HepG2 (cell line): Measurements from ENCODE around the gene MAMLD1. TPM values are rescaled to one million over a fixed set of nuclear protein-coding genes. Genes with fewer than 3 reads are reported as not detected.
A peak's percentile ranks its signal among the peaks of the same experiment; 100 is the strongest.
"Not testable (repeated sequence)": the region's sequence is repeated elsewhere in the genome, so short reads cannot be mapped to it uniquely, and the experiment has no call there.

Experiments used
- ATAC-seq: fragments of 200-7000 bp; cut with Tn5 transposase; 3 replicates; pipeline ENCODE4 v1.9.1; 2020; ENCODE audit warnings: mild to moderate bottlenecking, moderate library complexity
- BruUV-seq: library from RNA; stranded (reverse); fragments of 400-500 nt; replicated peaks from 2 replicates; lab custom pipeline; 2021; lab: Mats Ljungman, UMichigan
- CTCF ChIA-PET: fragments of 300-600 bp; formaldehyde crosslinking; extraction: SDS; loops from one replicate; lab custom pipeline; 2021; ENCODE audit warnings: low total read pairs, inconsistent platforms, low intra/inter-chr PET ratio; lab: Yijun Ruan, JAX
- POLR2A ChIA-PET: fragments of 350-600 bp; sonication (Branson Sonifier 250); formaldehyde crosslinking; loops from one replicate; lab custom pipeline; 2020; ENCODE audit warnings: antibody characterized with exemption, inconsistent platforms; lab: Yijun Ruan, JAX
- DNase-seq: peaks from one replicate; pipeline ENCODE4 v3.0.0-alpha.2; 2015; ENCODE audit warnings: low spot score
- FAIRE-seq: peaks from 3 replicates; lab custom pipeline; 2011; peaks lifted over from hg19 to GRCh38; lab: Jason Lieb, UNC
- H2AFZ ChIP-seq: one replicate; pipeline ENCODE4 v1.6.1; 2011; ENCODE audit warnings: low read length, inconsistent platforms
- H3K27ac ChIP-seq: fragments of 300-600 bp; 3 replicates; pipeline ENCODE4 v1.8.0; 2011; ENCODE audit warnings: mixed run types, mild to moderate bottlenecking, mixed read lengths, low read length, inconsistent platforms; ENCODE audit not compliant: insufficient read depth; ENCODE audit errors: extremely low read length
- H3K27me3 ChIP-seq, 2 experiments: fragments of 200-600 bp in 1 of 2; 2 replicates in 1 of 2; 3 replicates in 1 of 2; pipeline versions ENCODE4 v1.6.0 to v1.8.0; 2011; ENCODE audit warnings: low read length in 2 of 2, mild to moderate bottlenecking in 2 of 2, moderate library complexity in 2 of 2, inconsistent platforms in 1 of 2; ENCODE audit not compliant: insufficient read depth in 2 of 2, control insufficient read depth in 1 of 2
- H3K36me3 ChIP-seq, 2 experiments: fragments of 200-600 bp in 1 of 2; replicated peaks in 1 of 2; 2 replicates in 1 of 2; 3 replicates in 1 of 2; pipeline versions ENCODE4 v1.5.1 to v1.8.0; 2011; ENCODE audit warnings: low read length in 2 of 2, inconsistent platforms in 1 of 2; ENCODE audit not compliant: insufficient read depth in 2 of 2, control insufficient read depth in 1 of 2
- H3K4me1 ChIP-seq: 2 replicates; pipeline ENCODE4 v1.5.1; 2012; ENCODE audit warnings: low read length, inconsistent platforms; ENCODE audit not compliant: insufficient read depth
- H3K4me2 ChIP-seq: 2 replicates; pipeline ENCODE4 v1.6.0; 2011; ENCODE audit warnings: low read depth, low read length, inconsistent platforms
- H3K4me3 ChIP-seq, 3 experiments: fragments of 200-600 bp in 1 of 3; sonication (generic), shearing (Covaris generic) in 1 of 3; replicated peaks in 1 of 3; 2 replicates each; pipeline ENCODE4 v1.5.1; 2011 to 2016; ENCODE audit warnings: low read length in 3 of 3, inconsistent platforms in 2 of 3, low read depth in 2 of 3, mild to moderate bottlenecking in 2 of 3, control low read depth in 1 of 3, mixed read lengths in 1 of 3; ENCODE audit not compliant: insufficient read depth in 1 of 3
- H3K79me2 ChIP-seq: one replicate; pipeline ENCODE4 v1.6.1; 2011; ENCODE audit warnings: low read length, inconsistent platforms; ENCODE audit not compliant: insufficient read depth
- H3K9ac ChIP-seq: 2 replicates; pipeline ENCODE4 v1.6.0; 2011; ENCODE audit warnings: mild to moderate bottlenecking, low read depth, low read length, inconsistent platforms; ENCODE audit not compliant: insufficient read depth
- H3K9me3 ChIP-seq: 2 replicates; pipeline ENCODE4 v1.5.1; 2012; ENCODE audit warnings: mild to moderate bottlenecking, low read length
- H4K20me1 ChIP-seq: 2 replicates; pipeline ENCODE4 v1.6.0; 2011; ENCODE audit warnings: inconsistent platforms, mild to moderate bottlenecking, low read length, moderate library complexity; ENCODE audit not compliant: insufficient read depth
- KDM2A ChIP-seq: sonication (generic); formaldehyde crosslinking; IDR thresholded peaks from 2 replicates; pipeline ENCODE4 v1.4.0; 2020; ENCODE audit warnings: low read depth, missing genetic modification reagents, borderline replicate concordance
- POLR2A ChIP-seq, 2 experiments: IDR thresholded peaks; 2 replicates each; pipeline ENCODE4 v1.6.1; 2011; ENCODE audit warnings: low read depth in 2 of 2, low read length in 2 of 2, mild to moderate bottlenecking in 1 of 2, moderate library complexity in 1 of 2; ENCODE audit not compliant: insufficient read depth in 1 of 2
- RARA ChIP-seq: IDR thresholded peaks from 2 replicates; pipeline ENCODE4 v1.6.1; 2016; ENCODE audit warnings: missing genetic modification reagents, missing compliant biosample characterization
- ZFP37 ChIP-seq: sonication (generic); formaldehyde crosslinking; IDR thresholded peaks from 2 replicates; pipeline ENCODE4 v1.4.0; 2020; ENCODE audit warnings: missing genetic modification reagents, borderline replicate concordance
- ZMYM3 ChIP-seq: sonication (generic); formaldehyde crosslinking; IDR thresholded peaks from 2 replicates; pipeline ENCODE4 v1.5.1; 2020; ENCODE audit warnings: mild to moderate bottlenecking, missing genetic modification reagents
- WGBS: methylation state at CpG from one replicate; pipeline ENCODE4 v1.1.6; 2017; ENCODE audit warnings: low lambda C conversion rate; 5-methylcytosine and 5-hydroxymethylcytosine counted together
- in situ Hi-C: cut with HindIII; loops from 2 replicates; pipeline ENCODE4 v1.10.0; 2017; ENCODE audit warnings: low pct_unique_long_range_greater_than_20kb; ENCODE audit not compliant: extremely low pct_ligation_motif_present
- intact Hi-C: fragments of 100-400 bp; cut with micrococcal nuclease; formaldehyde crosslinking; loops from one replicate; pipeline ENCODE4 v1.10.0; 2022; ENCODE audit not compliant: unreplicated experiment
- polyA plus RNA-seq, 8 experiments: library from polyadenylated mRNA; depleted of rRNA in 3 of 8; stranded (reverse) in 7 of 8; unstranded in 1 of 8; fragments of >200 nt; fragmentation: Illumina TruSeq in 4 of 8; extraction: Trizol in 4 of 8; gene quantifications; 2 replicates each; pipeline versions ENCODE4 v1.2.1 to v1.2.3, GENCODE V29; 2011 to 2016; ENCODE audit warnings: low read depth in 4 of 8, missing spikeins in 1 of 8, mixed read lengths in 1 of 8; ENCODE audit not compliant: insufficient read depth in 1 of 8
- total RNA-seq, 5 experiments: library from RNA; depleted of rRNA; stranded (reverse); fragments of >200 nt; fragmentation: Illumina TruSeq; extraction: Trizol; gene quantifications; 2 replicates each; pipeline ENCODE4 v1.2.3, GENCODE V29; 2016; ENCODE audit warnings: low read depth in 1 of 5

MAMLD1 gene
- total and polyA plus RNA-seq, 2 of the 13 experiments (the other 11 are each of a cell fraction or from before 2014, with no cell fraction given) = not detected

DNA sequence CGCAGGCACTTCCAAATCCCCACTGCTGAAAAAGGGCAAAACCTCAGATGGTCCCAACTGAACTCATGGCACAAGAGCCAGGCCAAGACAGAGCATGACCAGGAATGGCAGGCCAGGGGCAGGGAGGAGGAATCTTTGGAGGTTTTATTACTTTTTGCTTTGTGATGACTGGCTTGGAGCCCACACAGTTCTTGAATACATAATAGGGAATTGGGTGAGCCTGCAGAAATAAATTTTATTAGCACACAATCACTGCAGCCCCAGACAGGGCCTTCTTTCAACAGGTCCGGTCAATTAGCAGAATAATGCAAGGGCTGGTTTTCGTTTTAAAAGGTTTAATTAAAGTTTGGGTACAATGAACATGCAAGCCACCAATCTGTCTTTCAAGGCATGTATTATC, 23.4 kb upstream of the MAMLD1 start:
- no peak overlapping the region for H3K27ac ChIP-seq
- no peak for FAIRE-seq
- H3K79me2 ChIP-seq = no peaks in the 10 kb centered on the region
- no peaks in the 10 kb centered on the region for H3K9me3 ChIP-seq
- in situ Hi-C loops = no loop called here
- no peaks in the 10 kb centered on the region for H3K36me3 ChIP-seq
- no peak for DNase-seq
- H3K27me3 ChIP-seq = no peaks in the 10 kb centered on the region
- no peak overlapping the region for H3K4me2 ChIP-seq
- no peak overlapping the region for H2AFZ ChIP-seq
- no TSS peak for BruUV-seq
- no peak overlapping the region for H3K4me3 ChIP-seq
- TF ChIP-seq RARA (CRISPR knock-in tag) = no peak
- no peak for TF ChIP-seq POLR2A (IDR thresholded peaks at IDR 0.05; ENCODE audit: insufficient read depth in 1 of 2, low read depth in 2 of 2, low read length in 2 of 2)
- TF ChIP-seq ZMYM3 = no peak
- no peak for TF ChIP-seq ZFP37 (CRISPR knock-in tag)
- no peak for TF ChIP-seq KDM2A (CRISPR knock-in tag)
- TF ChIP-seq, all 625 proteins: peak for 0
- H3K9ac ChIP-seq = no peak overlapping the region
- ChIA-PET POLR2A (no interaction called here), CTCF (no interaction called here)
- no peaks in the 10 kb centered on the region for H4K20me1 ChIP-seq
- intact Hi-C loops = no loop called here
- no peaks in the 10 kb centered on the region for H3K4me1 ChIP-seq
- WGBS = 0% methylated on average over 2 of the region's 3 CpGs
- ATAC-seq = no peak

DNA sequence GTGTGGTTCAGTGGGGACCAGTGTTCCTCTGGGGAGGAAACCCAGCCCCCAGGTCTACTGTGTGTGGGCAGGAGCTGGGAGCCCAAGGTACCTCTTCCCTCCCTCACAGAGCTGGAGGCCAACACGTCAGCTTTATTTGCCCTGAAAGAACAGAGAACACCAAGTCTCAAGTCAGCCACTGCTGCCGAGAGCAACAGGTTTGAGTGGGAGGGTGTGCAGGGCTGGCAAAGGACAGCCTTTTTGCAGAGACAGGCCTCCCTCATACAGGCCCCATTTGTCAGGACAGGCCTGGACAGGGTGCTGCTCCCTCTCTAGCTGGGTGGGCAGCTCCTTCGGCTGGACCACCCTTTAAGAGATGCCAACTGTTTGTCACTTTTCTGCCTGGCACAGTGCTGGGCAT, 22.8 kb upstream of the MAMLD1 start:
- peak; percentile 30 for FAIRE-seq
- intact Hi-C loops, H3K9ac ChIP-seq, H3K4me1 ChIP-seq, H3K27me3 ChIP-seq, H4K20me1 ChIP-seq, BruUV-seq, POLR2A ChIA-PET, H3K4me2 ChIP-seq, DNase-seq, H3K27ac ChIP-seq, ATAC-seq, H3K36me3 ChIP-seq, in situ Hi-C loops, H2AFZ ChIP-seq, H3K9me3 ChIP-seq, H3K4me3 ChIP-seq, CTCF ChIA-PET, H3K79me2 ChIP-seq: not testable (repeated sequence)
- no CpG with 5 or more reads among the region's 3 CpGs for WGBS
